WTC11 (cell line): Measurements from ENCODE around the gene EIF4E. TPM values are rescaled to one million over a fixed set of nuclear protein-coding genes. Genes with fewer than 3 reads are reported as not detected.

ENCODE experiments used
- ATAC-seq: fragments of 200-7000 bp; cut with Tn5 transposase; 2 replicates; pipeline ENCODE4 v1.10.0; 2021; ENCODE audit warnings: mild to moderate bottlenecking, moderate library complexity
- CTCF ChIA-PET: fragments of 300-600 bp; sonication (Branson Sonifier 250); formaldehyde crosslinking; loops from one replicate; lab custom pipeline; 2021; ENCODE audit warnings: antibody characterized with exemption; lab: Charles Lee
- POLR2A ChIA-PET: fragments of 350-600 bp; sonication (Branson Sonifier 250); formaldehyde crosslinking; loops from one replicate; lab custom pipeline; 2021; ENCODE audit warnings: antibody characterized with exemption; lab: Charles Lee
- DNase-seq: peaks from one replicate; pipeline ENCODE4 v3.0.0; 2021; ENCODE audit warnings: low spot score
- H3K27ac Mint-ChIP-seq: 2 replicates; pipeline ENCODE4 v1.8.0; 2021; ENCODE audit warnings: mixed read lengths
- H3K27me3 Mint-ChIP-seq: 2 replicates; pipeline ENCODE4 v1.8.0; 2021; ENCODE audit warnings: low read depth, mild to moderate bottlenecking, moderate library complexity, mixed read lengths
- H3K36me3 Mint-ChIP-seq: 2 replicates; pipeline ENCODE4 v1.8.0; 2021; ENCODE audit warnings: mixed read lengths
- H3K4me1 Mint-ChIP-seq: 2 replicates; pipeline ENCODE4 v1.8.0; 2022; ENCODE audit warnings: mixed read lengths
- H3K4me3 Mint-ChIP-seq: 2 replicates; pipeline ENCODE4 v1.8.0; 2021; ENCODE audit warnings: mild to moderate bottlenecking, moderate library complexity, mixed read lengths
- H3K9me3 Mint-ChIP-seq: 2 replicates; pipeline ENCODE4 v1.8.0; 2021; ENCODE audit warnings: mixed read lengths
- CREM ChIP-seq: sonication (generic); formaldehyde crosslinking; IDR thresholded peaks from 2 replicates; pipeline ENCODE4 v1.8.1; 2022; ENCODE audit warnings: mild to moderate bottlenecking, missing genetic modification reagents, moderate library complexity
- ESRRA ChIP-seq: sonication (generic); formaldehyde crosslinking; IDR thresholded peaks from 2 replicates; pipeline ENCODE4 v1.8.1; 2022; ENCODE audit warnings: mild to moderate bottlenecking, missing genetic modification reagents, borderline replicate concordance
- FOXK1 ChIP-seq: sonication (generic); formaldehyde crosslinking; IDR thresholded peaks from 2 replicates; pipeline ENCODE4 v1.8.0; 2022; ENCODE audit warnings: mild to moderate bottlenecking, moderate library complexity, missing genetic modification reagents
- FOXP1 ChIP-seq: sonication (generic); formaldehyde crosslinking; IDR thresholded peaks from 2 replicates; pipeline ENCODE4 v1.8.0; 2022; ENCODE audit warnings: missing genetic modification reagents, mild to moderate bottlenecking, moderate library complexity, borderline replicate concordance
- GTF2I ChIP-seq: fragments of 250-450 bp; sonication (Bioruptor Pico); conservative IDR thresholded peaks from 2 replicates; pipeline ENCODE4 v1.4.0; 2021; ENCODE audit warnings: mild to moderate bottlenecking
- IRF2 ChIP-seq: sonication (generic); formaldehyde crosslinking; IDR thresholded peaks from 2 replicates; pipeline ENCODE4 v1.8.0; 2022; ENCODE audit warnings: low read depth, missing genetic modification reagents, borderline replicate concordance
- JAZF1 ChIP-seq: fragments of 250-450 bp; sonication (Bioruptor Pico); IDR thresholded peaks from 2 replicates; pipeline ENCODE4 v1.9.0; 2021; ENCODE audit warnings: moderate library complexity, mild to moderate bottlenecking, inconsistent platforms
- NFATC4 ChIP-seq: fragments of 250-450 bp; sonication (Bioruptor Pico); IDR thresholded peaks from 2 replicates; pipeline ENCODE4 v1.9.0; 2021; ENCODE audit warnings: mild to moderate bottlenecking
- NFE2L1 ChIP-seq: sonication (generic); formaldehyde crosslinking; IDR thresholded peaks from 2 replicates; pipeline ENCODE4 v1.8.1; 2023; ENCODE audit warnings: missing genetic modification reagents
- NR1H2 ChIP-seq: sonication (generic); formaldehyde crosslinking; IDR thresholded peaks from 2 replicates; pipeline ENCODE4 v1.9.0; 2021; ENCODE audit warnings: mild to moderate bottlenecking, moderate library complexity, missing genetic modification reagents
- NR2C2 ChIP-seq: sonication (generic); formaldehyde crosslinking; IDR thresholded peaks from 2 replicates; pipeline ENCODE4 v1.8.0; 2022; ENCODE audit warnings: mild to moderate bottlenecking, missing genetic modification reagents
- RORB ChIP-seq: fragments of 250-450 bp; sonication (Bioruptor Pico); IDR thresholded peaks from 2 replicates; pipeline ENCODE4 v1.9.0; 2021; ENCODE audit warnings: mild to moderate bottlenecking
- SMAD4 ChIP-seq: sonication (generic); formaldehyde crosslinking; IDR thresholded peaks from 2 replicates; pipeline ENCODE4 v1.8.0; 2022; ENCODE audit warnings: mild to moderate bottlenecking, missing genetic modification reagents
- ZNF423 ChIP-seq: fragments of 250-450 bp; sonication (Bioruptor Pico); IDR thresholded peaks from 2 replicates; pipeline ENCODE4 v2.1.2; 2022; ENCODE audit warnings: mild to moderate bottlenecking, moderate library complexity
- total RNA-seq: library from RNA; stranded (reverse); gene quantifications from 3 replicates; pipeline ENCODE4 v1.2.3, GENCODE V29; 2021
- TF ChIP-seq, protein P1 (sequence below): sonication (generic); formaldehyde crosslinking; IDR thresholded peaks from 2 replicates; pipeline ENCODE4 v1.8.1; 2022; ENCODE audit warnings: mild to moderate bottlenecking, moderate library complexity, missing genetic modification reagents
- TF ChIP-seq, protein P2 (sequence below): sonication (generic); formaldehyde crosslinking; IDR thresholded peaks from 2 replicates; pipeline ENCODE4 v1.8.0; 2022; ENCODE audit warnings: mild to moderate bottlenecking, missing genetic modification reagents
- TF ChIP-seq, protein P3 (sequence below): sonication (generic); formaldehyde crosslinking; IDR thresholded peaks from 2 replicates; pipeline ENCODE4 v1.8.1; 2022; ENCODE audit warnings: low read depth, mild to moderate bottlenecking, moderate library complexity, missing genetic modification reagents, borderline replicate concordance
- TF ChIP-seq, protein P4 (sequence below): sonication (generic); formaldehyde crosslinking; IDR thresholded peaks from 2 replicates; pipeline ENCODE4 v1.8.1; 2023; ENCODE audit warnings: mild to moderate bottlenecking, missing genetic modification reagents
- TF ChIP-seq, protein P5 (sequence below): fragments of 200-600 bp; IDR thresholded peaks from 2 replicates; pipeline ENCODE4 v1.8.0; 2022; ENCODE audit warnings: antibody characterized with exemption
- TF ChIP-seq, protein P6 (sequence below): sonication (generic); formaldehyde crosslinking; IDR thresholded peaks from 2 replicates; pipeline ENCODE4 v1.8.0; 2022; ENCODE audit warnings: mild to moderate bottlenecking, missing genetic modification reagents
- TF ChIP-seq, protein P7 (sequence below): fragments of 250-450 bp; sonication (Bioruptor Pico); IDR thresholded peaks from 2 replicates; pipeline ENCODE4 v1.8.0; 2021; ENCODE audit warnings: mild to moderate bottlenecking

EIF4E gene
- total RNA-seq, 1 experiment from 2014 or later: 174 TPM

DNA sequence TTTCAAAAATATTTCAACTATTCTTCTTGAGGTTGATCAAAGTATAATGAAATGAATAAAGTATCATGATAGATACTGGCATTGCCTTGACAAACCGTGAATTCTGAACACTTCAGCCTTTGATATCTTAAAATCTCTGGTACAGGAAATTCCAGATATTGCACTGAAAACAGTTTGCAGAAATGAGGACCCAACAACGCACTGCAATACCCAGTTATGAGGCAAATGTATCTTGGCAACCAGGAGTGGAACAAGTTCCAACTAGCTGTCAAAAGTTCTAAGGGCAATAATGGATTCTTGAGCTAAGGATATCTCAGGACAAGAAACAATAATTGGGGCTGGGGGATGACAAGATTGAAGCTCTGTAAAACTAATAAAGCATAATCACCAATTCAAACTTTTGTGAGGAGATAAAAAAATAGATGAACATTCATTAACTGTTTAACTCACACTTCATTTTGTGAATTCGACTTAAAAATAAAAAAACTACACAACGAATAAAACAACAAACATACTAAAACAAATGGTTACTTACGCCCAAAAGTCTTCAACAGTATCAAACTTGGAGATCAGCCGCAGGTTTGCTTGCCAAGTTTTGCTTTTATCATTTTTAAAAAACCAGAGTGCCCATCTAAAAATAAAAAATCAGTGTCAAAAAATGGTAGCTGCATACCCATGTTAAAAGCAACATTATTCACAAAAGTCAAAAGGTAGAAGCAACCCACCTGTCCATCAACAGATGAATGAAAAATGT lies 38.1 kb downstream of the EIF4E start:
- Mint-ChIP-seq H3K9me3 (no peaks in the 10 kb centered on the region), H3K36me3 (peaks cover 74% of the 10 kb centered on the region), H3K4me3 (no peak overlapping the region), H3K27ac (peak overlapping the region; percentile 18), H3K27me3 (no peaks in the 10 kb centered on the region), H3K4me1 (peaks cover 5% of the 10 kb centered on the region)
- ATAC-seq: no peak
- ChIA-PET POLR2A (no interaction called here), CTCF (no interaction called here)
- TF ChIP-seq ZNF423 (CRISPR knock-in tag): no peak
- no peak for DNase-seq

DNA sequence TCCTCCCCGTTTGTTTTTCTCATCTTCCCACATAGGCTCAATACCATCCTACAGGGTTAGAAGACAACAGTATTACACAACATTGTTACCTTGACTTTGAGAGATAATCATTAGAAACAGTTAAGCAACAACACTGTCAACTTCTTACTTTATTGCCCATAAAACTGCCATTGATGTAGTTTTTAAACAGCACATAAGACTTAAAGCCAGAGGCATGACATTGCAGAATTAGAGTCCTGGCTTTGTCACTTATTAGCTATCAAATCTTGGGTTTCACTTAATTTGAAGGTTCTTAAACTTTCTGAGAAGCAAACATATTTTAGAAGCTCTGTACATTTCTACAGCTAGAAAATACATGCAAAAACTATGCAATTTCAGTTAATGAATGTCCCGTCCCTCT lies 41.8 kb downstream of the EIF4E start:
- Mint-ChIP-seq H3K9me3 (no peaks in the 10 kb centered on the region), H3K4me3 (no peak overlapping the region), H3K36me3 (peaks cover 61% of the 10 kb centered on the region), H3K4me1 (no peaks in the 10 kb centered on the region; the same call in 1 of the 2 replicates), H3K27ac (no peak overlapping the region), H3K27me3 (no peaks in the 10 kb centered on the region)
- ChIA-PET POLR2A (no interaction called here), CTCF (no interaction called here)
- TF ChIP-seq, protein P1, sequence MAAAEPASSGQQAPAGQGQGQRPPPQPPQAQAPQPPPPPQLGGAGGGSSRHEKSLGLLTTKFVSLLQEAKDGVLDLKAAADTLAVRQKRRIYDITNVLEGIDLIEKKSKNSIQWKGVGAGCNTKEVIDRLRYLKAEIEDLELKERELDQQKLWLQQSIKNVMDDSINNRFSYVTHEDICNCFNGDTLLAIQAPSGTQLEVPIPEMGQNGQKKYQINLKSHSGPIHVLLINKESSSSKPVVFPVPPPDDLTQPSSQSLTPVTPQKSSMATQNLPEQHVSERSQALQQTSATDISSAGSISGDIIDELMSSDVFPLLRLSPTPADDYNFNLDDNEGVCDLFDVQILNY (CRISPR knock-in tag): no peak
- TF ChIP-seq, protein P2, sequence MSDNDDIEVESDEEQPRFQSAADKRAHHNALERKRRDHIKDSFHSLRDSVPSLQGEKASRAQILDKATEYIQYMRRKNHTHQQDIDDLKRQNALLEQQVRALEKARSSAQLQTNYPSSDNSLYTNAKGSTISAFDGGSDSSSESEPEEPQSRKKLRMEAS (CRISPR knock-in tag): no peak
- TF ChIP-seq FOXK1 (CRISPR knock-in tag) (no peak), JAZF1 (CRISPR knock-in tag) (no peak), RORB (CRISPR knock-in tag) (no peak), IRF2 (CRISPR knock-in tag) (no peak), GTF2I (CRISPR knock-in tag) (no peak), ESRRA (CRISPR knock-in tag) (no peak), NFATC4 (CRISPR knock-in tag) (no peak), NFE2L1 (CRISPR knock-in tag) (no peak), NR2C2 (CRISPR knock-in tag) (no peak), FOXP1 (CRISPR knock-in tag) (no peak), CREM (no peak), NR1H2 (CRISPR knock-in tag) (no peak), SMAD4 (no peak)
- TF ChIP-seq, protein P3, sequence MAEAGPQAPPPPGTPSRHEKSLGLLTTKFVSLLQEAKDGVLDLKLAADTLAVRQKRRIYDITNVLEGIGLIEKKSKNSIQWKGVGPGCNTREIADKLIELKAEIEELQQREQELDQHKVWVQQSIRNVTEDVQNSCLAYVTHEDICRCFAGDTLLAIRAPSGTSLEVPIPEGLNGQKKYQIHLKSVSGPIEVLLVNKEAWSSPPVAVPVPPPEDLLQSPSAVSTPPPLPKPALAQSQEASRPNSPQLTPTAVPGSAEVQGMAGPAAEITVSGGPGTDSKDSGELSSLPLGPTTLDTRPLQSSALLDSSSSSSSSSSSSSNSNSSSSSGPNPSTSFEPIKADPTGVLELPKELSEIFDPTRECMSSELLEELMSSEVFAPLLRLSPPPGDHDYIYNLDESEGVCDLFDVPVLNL (CRISPR knock-in tag): no peak
- TF ChIP-seq, protein P4, sequence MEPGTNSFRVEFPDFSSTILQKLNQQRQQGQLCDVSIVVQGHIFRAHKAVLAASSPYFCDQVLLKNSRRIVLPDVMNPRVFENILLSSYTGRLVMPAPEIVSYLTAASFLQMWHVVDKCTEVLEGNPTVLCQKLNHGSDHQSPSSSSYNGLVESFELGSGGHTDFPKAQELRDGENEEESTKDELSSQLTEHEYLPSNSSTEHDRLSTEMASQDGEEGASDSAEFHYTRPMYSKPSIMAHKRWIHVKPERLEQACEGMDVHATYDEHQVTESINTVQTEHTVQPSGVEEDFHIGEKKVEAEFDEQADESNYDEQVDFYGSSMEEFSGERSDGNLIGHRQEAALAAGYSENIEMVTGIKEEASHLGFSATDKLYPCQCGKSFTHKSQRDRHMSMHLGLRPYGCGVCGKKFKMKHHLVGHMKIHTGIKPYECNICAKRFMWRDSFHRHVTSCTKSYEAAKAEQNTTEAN (CRISPR knock-in tag): no peak
- TF ChIP-seq, protein P5, sequence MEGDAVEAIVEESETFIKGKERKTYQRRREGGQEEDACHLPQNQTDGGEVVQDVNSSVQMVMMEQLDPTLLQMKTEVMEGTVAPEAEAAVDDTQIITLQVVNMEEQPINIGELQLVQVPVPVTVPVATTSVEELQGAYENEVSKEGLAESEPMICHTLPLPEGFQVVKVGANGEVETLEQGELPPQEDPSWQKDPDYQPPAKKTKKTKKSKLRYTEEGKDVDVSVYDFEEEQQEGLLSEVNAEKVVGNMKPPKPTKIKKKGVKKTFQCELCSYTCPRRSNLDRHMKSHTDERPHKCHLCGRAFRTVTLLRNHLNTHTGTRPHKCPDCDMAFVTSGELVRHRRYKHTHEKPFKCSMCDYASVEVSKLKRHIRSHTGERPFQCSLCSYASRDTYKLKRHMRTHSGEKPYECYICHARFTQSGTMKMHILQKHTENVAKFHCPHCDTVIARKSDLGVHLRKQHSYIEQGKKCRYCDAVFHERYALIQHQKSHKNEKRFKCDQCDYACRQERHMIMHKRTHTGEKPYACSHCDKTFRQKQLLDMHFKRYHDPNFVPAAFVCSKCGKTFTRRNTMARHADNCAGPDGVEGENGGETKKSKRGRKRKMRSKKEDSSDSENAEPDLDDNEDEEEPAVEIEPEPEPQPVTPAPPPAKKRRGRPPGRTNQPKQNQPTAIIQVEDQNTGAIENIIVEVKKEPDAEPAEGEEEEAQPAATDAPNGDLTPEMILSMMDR: no peak
- TF ChIP-seq, protein P6, sequence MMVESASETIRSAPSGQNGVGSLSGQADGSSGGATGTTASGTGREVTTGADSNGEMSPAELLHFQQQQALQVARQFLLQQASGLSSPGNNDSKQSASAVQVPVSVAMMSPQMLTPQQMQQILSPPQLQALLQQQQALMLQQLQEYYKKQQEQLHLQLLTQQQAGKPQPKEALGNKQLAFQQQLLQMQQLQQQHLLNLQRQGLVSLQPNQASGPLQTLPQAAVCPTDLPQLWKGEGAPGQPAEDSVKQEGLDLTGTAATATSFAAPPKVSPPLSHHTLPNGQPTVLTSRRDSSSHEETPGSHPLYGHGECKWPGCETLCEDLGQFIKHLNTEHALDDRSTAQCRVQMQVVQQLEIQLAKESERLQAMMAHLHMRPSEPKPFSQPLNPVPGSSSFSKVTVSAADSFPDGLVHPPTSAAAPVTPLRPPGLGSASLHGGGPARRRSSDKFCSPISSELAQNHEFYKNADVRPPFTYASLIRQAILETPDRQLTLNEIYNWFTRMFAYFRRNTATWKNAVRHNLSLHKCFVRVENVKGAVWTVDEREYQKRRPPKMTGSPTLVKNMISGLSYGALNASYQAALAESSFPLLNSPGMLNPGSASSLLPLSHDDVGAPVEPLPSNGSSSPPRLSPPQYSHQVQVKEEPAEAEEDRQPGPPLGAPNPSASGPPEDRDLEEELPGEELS (CRISPR knock-in tag): no peak
- TF ChIP-seq, protein P7, sequence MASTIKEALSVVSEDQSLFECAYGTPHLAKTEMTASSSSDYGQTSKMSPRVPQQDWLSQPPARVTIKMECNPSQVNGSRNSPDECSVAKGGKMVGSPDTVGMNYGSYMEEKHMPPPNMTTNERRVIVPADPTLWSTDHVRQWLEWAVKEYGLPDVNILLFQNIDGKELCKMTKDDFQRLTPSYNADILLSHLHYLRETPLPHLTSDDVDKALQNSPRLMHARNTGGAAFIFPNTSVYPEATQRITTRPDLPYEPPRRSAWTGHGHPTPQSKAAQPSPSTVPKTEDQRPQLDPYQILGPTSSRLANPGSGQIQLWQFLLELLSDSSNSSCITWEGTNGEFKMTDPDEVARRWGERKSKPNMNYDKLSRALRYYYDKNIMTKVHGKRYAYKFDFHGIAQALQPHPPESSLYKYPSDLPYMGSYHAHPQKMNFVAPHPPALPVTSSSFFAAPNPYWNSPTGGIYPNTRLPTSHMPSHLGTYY (CRISPR knock-in tag): no peak
- DNase-seq (no peak), ATAC-seq (no peak)
